Transverse colon (tissue), 4 donors: ENCODE data around the gene SMIM12.

Source experiments
- POLR2A ChIP-seq: fragments of 450-650 bp; IDR thresholded peaks from one replicate; pipeline ENCODE4 v1.6.1; 2016; ENCODE audit warnings: antibody characterized with exemption, mild to moderate bottlenecking, moderate library complexity
- POLR2AphosphoS5 ChIP-seq, 3 donors: sonication (generic); formaldehyde crosslinking; IDR thresholded peaks; one replicate each; pipeline ENCODE4 v1.6.1; 2016; ENCODE audit warnings: antibody characterized with exemption in 3 of 3
- TF ChIP-seq, protein P1 (sequence below), 5 experiments: fragments of 200-600 bp in 3 of 5; fragments of 450-650 bp in 2 of 5; sonication (generic) in 3 of 5; IDR thresholded peaks; 1 replicate in 2 of 5; 2 replicates in 3 of 5; pipeline ENCODE4 v1.5.1; 2016 to 2017; ENCODE audit warnings: antibody characterized with exemption in 5 of 5, inconsistent platforms in 3 of 5, mild to moderate bottlenecking in 2 of 5, moderate library complexity in 1 of 5

DNA sequence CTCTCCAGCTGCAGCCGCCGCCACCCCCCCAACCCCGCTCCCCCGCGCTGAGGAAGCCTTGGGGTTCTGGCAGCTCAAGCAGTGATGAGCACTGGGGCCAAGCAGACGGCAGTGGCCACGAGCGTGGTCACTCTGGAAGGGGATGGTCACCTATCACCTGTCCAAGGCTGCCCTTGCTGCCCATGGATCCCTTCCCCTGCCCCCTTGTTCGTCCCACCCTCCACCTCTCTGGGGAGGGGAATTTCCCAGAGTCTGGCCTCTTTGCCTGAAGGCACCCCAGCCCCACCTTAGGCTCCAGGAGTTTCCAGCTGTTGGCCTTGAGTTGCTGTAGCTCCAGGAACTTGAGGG lies 7.2 kb upstream of the SMIM12 start:
- TF ChIP-seq POLR2A = no peak
- TF ChIP-seq, protein P1, sequence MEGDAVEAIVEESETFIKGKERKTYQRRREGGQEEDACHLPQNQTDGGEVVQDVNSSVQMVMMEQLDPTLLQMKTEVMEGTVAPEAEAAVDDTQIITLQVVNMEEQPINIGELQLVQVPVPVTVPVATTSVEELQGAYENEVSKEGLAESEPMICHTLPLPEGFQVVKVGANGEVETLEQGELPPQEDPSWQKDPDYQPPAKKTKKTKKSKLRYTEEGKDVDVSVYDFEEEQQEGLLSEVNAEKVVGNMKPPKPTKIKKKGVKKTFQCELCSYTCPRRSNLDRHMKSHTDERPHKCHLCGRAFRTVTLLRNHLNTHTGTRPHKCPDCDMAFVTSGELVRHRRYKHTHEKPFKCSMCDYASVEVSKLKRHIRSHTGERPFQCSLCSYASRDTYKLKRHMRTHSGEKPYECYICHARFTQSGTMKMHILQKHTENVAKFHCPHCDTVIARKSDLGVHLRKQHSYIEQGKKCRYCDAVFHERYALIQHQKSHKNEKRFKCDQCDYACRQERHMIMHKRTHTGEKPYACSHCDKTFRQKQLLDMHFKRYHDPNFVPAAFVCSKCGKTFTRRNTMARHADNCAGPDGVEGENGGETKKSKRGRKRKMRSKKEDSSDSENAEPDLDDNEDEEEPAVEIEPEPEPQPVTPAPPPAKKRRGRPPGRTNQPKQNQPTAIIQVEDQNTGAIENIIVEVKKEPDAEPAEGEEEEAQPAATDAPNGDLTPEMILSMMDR (IDR thresholded peaks at IDR 0.05) = no peak
- no peak for TF ChIP-seq POLR2AphosphoS5 (IDR thresholded peaks at IDR 0.05)
